DND-41 (cell line): ENCODE measurements around the gene RNLS.

Experiments used
- ATAC-seq: fragments of 200-7000 bp; cut with Tn5 transposase; 3 replicates; pipeline ENCODE4 v1.9.1; 2021; ENCODE audit warnings: low read depth; ENCODE audit not compliant: insufficient read depth
- DNase-seq: peaks from one replicate; pipeline ENCODE4 v3.0.0-alpha.2; 2020
- H2AFZ ChIP-seq: 2 replicates; pipeline ENCODE4 v1.6.0; 2012; ENCODE audit warnings: low read depth, low read length
- H3K27ac ChIP-seq: 2 replicates; pipeline ENCODE4 v1.5.1; 2012; ENCODE audit warnings: low read length, inconsistent platforms
- H3K27me3 ChIP-seq: fragments of 200-600 bp; sonication (generic); 2 replicates; pipeline ENCODE4 v1.6.0; 2012; ENCODE audit warnings: low read length, mild to moderate bottlenecking, inconsistent platforms; ENCODE audit not compliant: insufficient read depth, poor library complexity
- H3K36me3 ChIP-seq: 2 replicates; pipeline ENCODE4 v1.5.1; 2012; ENCODE audit warnings: low read length, inconsistent platforms; ENCODE audit not compliant: insufficient read depth
- H3K4me1 ChIP-seq: 2 replicates; pipeline ENCODE4 v1.5.1; 2012; ENCODE audit warnings: mild to moderate bottlenecking, low read length; ENCODE audit not compliant: insufficient read depth
- H3K4me2 ChIP-seq: 2 replicates; pipeline ENCODE4 v1.6.0; 2012; ENCODE audit warnings: mild to moderate bottlenecking, moderate library complexity, low read length, inconsistent platforms; ENCODE audit not compliant: insufficient read depth
- H3K4me3 ChIP-seq, 2 experiments: fragments of 200-600 bp in 1 of 2; shearing (Covaris generic) in 1 of 2; 2 replicates each; pipeline ENCODE4 v1.5.1; 2012 to 2016; ENCODE audit warnings: inconsistent platforms in 2 of 2, low read length in 2 of 2, mild to moderate bottlenecking in 2 of 2, low read depth in 1 of 2, moderate library complexity in 1 of 2
- H3K79me2 ChIP-seq: 2 replicates; pipeline ENCODE4 v1.6.0; 2012; ENCODE audit warnings: low read length, inconsistent platforms; ENCODE audit not compliant: insufficient read depth
- H3K9ac ChIP-seq: 2 replicates; pipeline ENCODE4 v1.6.0; 2012; ENCODE audit warnings: low read depth, mild to moderate bottlenecking, inconsistent platforms, low read length, moderate library complexity
- H3K9me3 ChIP-seq: 2 replicates; pipeline ENCODE4 v1.5.1; 2012; ENCODE audit warnings: low read length, moderate library complexity, mild to moderate bottlenecking, inconsistent platforms; ENCODE audit not compliant: insufficient read depth, severe bottlenecking
- H4K20me1 ChIP-seq: 2 replicates; pipeline ENCODE4 v1.6.0; 2012; ENCODE audit warnings: low read length; ENCODE audit not compliant: insufficient read depth
- CTCF ChIP-seq: IDR thresholded peaks from 2 replicates; pipeline ENCODE4 v1.5.1; 2012; ENCODE audit warnings: borderline replicate concordance, low read length, moderate library complexity, mild to moderate bottlenecking; ENCODE audit not compliant: poor library complexity, severe bottlenecking; ENCODE audit errors: extremely low read depth
- EZH2 ChIP-seq: IDR thresholded peaks from 3 replicates; pipeline ENCODE4 v1.6.1; 2012; ENCODE audit warnings: borderline replicate concordance, low read depth, mild to moderate bottlenecking, moderate library complexity, low read length, inconsistent platforms; ENCODE audit not compliant: severe bottlenecking

The RNLS gene

GRCh38 chr10:88383276-88383675 is 199.8 kb downstream of the RNLS start:
- H3K79me2 ChIP-seq = 0 out of 2 replicates have a peak, but pooled peaks cover 5% of the 10 kb centered on the region
- no peak for TF ChIP-seq EZH2
- no peak for TF ChIP-seq CTCF
- peak overlapping the region; percentile 41 for H2AFZ ChIP-seq
- no peaks in the 10 kb centered on the region for H4K20me1 ChIP-seq
- DNase-seq (no peak), ATAC-seq (no peak)
- peaks cover 67% of the 10 kb centered on the region for H3K4me1 ChIP-seq
- peak overlapping the region; percentile 25; the same call in 1 of the 2 replicates for H3K9ac ChIP-seq
- H3K4me2 ChIP-seq = no peak overlapping the region; the same call in 1 of the 2 replicates
- H3K27me3 ChIP-seq = no peaks in the 10 kb centered on the region
- no peak overlapping the region for H3K4me3 ChIP-seq
- H3K27ac ChIP-seq = peak overlapping the region; percentile 99
- 0 out of 2 replicates have a peak, but pooled peaks cover 3% of the 10 kb centered on the region for H3K36me3 ChIP-seq
- H3K9me3 ChIP-seq = peaks cover 20% of the 10 kb centered on the region

- no peak for TF ChIP-seq CTCF
- no peak for TF ChIP-seq EZH2
- no peak overlapping the region for H2AFZ ChIP-seq
Measured at GRCh38 chr10:88382699-88383098, 200.4 kb downstream of the RNLS start.

GRCh38 chr10:88379575-88379974 is 203.5 kb downstream of the RNLS start:
- H3K4me3 ChIP-seq = no peak overlapping the region
- no peak overlapping the region for H3K4me2 ChIP-seq
- no peaks in the 10 kb centered on the region for H3K27me3 ChIP-seq
- 0 out of 2 replicates have a peak, but pooled peaks cover 3% of the 10 kb centered on the region for H3K36me3 ChIP-seq
- peak overlapping the region; percentile 64 for H3K27ac ChIP-seq
- no peaks in the 10 kb centered on the region for H4K20me1 ChIP-seq
- H3K4me1 ChIP-seq = peaks cover 43% of the 10 kb centered on the region
- peak overlapping the region; percentile 48 for H2AFZ ChIP-seq
- ATAC-seq = peak; percentile 64
- peaks cover 20% of the 10 kb centered on the region for H3K9me3 ChIP-seq
- DNase-seq = peak; percentile 24
- TF ChIP-seq EZH2 = no peak
- TF ChIP-seq CTCF = no peak
- no peaks in the 10 kb centered on the region for H3K79me2 ChIP-seq
- no peak overlapping the region for H3K9ac ChIP-seq

More at GRCh38 chr10:88382699-88383098, 200.4 kb downstream of the RNLS start:
- H3K79me2 ChIP-seq = no peaks in the 10 kb centered on the region
- H3K9me3 ChIP-seq = peaks cover 20% of the 10 kb centered on the region
- peaks cover 61% of the 10 kb centered on the region for H3K4me1 ChIP-seq
- no peak overlapping the region for H3K9ac ChIP-seq
- H3K36me3 ChIP-seq = 0 out of 2 replicates have a peak, but pooled peaks cover 3% of the 10 kb centered on the region
- ATAC-seq (no peak), DNase-seq (no peak)
- no peak overlapping the region for H3K4me3 ChIP-seq
- peak overlapping the region; percentile 99 for H3K27ac ChIP-seq
- no peak overlapping the region for H3K4me2 ChIP-seq
- no peaks in the 10 kb centered on the region for H4K20me1 ChIP-seq
- no peaks in the 10 kb centered on the region for H3K27me3 ChIP-seq
